Measurements from ENCODE around the gene SREBF1.
"Not testable (repeated sequence)": the region's sequence is repeated elsewhere in the genome, so short reads cannot be mapped to it uniquely, and the experiment has no call there.

- TF ChIP-seq, protein P1, sequence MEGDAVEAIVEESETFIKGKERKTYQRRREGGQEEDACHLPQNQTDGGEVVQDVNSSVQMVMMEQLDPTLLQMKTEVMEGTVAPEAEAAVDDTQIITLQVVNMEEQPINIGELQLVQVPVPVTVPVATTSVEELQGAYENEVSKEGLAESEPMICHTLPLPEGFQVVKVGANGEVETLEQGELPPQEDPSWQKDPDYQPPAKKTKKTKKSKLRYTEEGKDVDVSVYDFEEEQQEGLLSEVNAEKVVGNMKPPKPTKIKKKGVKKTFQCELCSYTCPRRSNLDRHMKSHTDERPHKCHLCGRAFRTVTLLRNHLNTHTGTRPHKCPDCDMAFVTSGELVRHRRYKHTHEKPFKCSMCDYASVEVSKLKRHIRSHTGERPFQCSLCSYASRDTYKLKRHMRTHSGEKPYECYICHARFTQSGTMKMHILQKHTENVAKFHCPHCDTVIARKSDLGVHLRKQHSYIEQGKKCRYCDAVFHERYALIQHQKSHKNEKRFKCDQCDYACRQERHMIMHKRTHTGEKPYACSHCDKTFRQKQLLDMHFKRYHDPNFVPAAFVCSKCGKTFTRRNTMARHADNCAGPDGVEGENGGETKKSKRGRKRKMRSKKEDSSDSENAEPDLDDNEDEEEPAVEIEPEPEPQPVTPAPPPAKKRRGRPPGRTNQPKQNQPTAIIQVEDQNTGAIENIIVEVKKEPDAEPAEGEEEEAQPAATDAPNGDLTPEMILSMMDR (IDR thresholded peaks at IDR 0.05; ENCODE audit: borderline replicate concordance, extremely low read depth, low read length, poor library complexity, severe bottlenecking): not testable (repeated sequence)
- not testable (repeated sequence) for TF ChIP-seq EZH2 (IDR thresholded peaks at IDR 0.05; ENCODE audit: borderline replicate concordance, low read depth, low read length, severe bottlenecking)
Measured at GRCh38 chr17:17808200-17808599, 28.6 kb downstream of the SREBF1 start.
